Endothelial cell of umbilical vein (primary cell): Measurements from ENCODE around the gene PLEKHF1.

ENCODE experiments used
- EZH2 ChIP-seq: IDR thresholded peaks from 2 replicates; pipeline ENCODE4 v1.6.1; 2012; ENCODE audit warnings: borderline replicate concordance, low read depth, mild to moderate bottlenecking, moderate library complexity, low read length, inconsistent platforms; ENCODE audit not compliant: severe bottlenecking
- POLR2A ChIP-seq: IDR thresholded peaks from 2 replicates; pipeline ENCODE4 v1.6.1; 2012; ENCODE audit warnings: low read depth, mild to moderate bottlenecking, control low read depth, low read length
- TF ChIP-seq, protein P1 (sequence below), 2 donors: IDR thresholded peaks; 1 replicate in 1 of 2; 2 replicates in 1 of 2; pipeline ENCODE4 v1.5.1; 2011; ENCODE audit warnings: low read length in 2 of 2, mild to moderate bottlenecking in 2 of 2, moderate library complexity in 2 of 2, control low read depth in 1 of 2, inconsistent platforms in 1 of 2, low read depth in 1 of 2; ENCODE audit not compliant: insufficient read depth in 1 of 2; ENCODE audit errors: extremely low read depth in 1 of 2
- TF ChIP-seq, protein P2 (sequence below): IDR thresholded peaks from 2 replicates; pipeline ENCODE4 v1.6.1; 2011; ENCODE audit not compliant: insufficient read depth, insufficient read length

DNA sequence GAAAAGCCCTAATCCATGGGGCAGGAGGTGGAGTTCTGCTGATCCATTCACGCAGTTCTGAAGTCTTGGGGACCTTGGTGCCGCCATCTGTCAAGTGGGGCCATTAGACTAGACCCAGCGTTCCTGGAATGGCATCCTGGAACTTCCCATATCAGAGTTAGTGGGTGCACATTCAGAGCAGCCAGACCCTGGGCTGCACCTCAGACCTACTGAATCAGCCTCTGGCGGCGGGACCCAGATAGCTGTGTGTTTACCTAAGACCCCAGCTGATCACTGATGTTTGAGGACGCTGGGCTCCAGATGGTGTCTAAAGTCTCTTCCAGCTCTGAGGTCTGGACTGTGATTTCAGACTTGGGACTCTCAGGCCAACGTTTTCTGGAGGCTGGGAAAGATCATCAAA lies 46.4 kb upstream of the PLEKHF1 start:
- TF ChIP-seq, protein P1, sequence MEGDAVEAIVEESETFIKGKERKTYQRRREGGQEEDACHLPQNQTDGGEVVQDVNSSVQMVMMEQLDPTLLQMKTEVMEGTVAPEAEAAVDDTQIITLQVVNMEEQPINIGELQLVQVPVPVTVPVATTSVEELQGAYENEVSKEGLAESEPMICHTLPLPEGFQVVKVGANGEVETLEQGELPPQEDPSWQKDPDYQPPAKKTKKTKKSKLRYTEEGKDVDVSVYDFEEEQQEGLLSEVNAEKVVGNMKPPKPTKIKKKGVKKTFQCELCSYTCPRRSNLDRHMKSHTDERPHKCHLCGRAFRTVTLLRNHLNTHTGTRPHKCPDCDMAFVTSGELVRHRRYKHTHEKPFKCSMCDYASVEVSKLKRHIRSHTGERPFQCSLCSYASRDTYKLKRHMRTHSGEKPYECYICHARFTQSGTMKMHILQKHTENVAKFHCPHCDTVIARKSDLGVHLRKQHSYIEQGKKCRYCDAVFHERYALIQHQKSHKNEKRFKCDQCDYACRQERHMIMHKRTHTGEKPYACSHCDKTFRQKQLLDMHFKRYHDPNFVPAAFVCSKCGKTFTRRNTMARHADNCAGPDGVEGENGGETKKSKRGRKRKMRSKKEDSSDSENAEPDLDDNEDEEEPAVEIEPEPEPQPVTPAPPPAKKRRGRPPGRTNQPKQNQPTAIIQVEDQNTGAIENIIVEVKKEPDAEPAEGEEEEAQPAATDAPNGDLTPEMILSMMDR (IDR thresholded peaks at IDR 0.05; ENCODE audit: extremely low read depth in 1 of 2, insufficient read depth in 1 of 2, low read depth in 1 of 2, low read length in 2 of 2) = no peak
- TF ChIP-seq EZH2 (no peak), POLR2A (no peak)
- TF ChIP-seq, protein P2, sequence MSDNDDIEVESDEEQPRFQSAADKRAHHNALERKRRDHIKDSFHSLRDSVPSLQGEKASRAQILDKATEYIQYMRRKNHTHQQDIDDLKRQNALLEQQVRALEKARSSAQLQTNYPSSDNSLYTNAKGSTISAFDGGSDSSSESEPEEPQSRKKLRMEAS = no peak
